ENCODE results near the gene SMURF2. TPM values are rescaled to one million over a fixed set of nuclear protein-coding genes. Genes with fewer than 3 reads are reported as not detected.

SMURF2 gene
- total and polyA plus RNA-seq, 2 donors (not counting 1 experiment from before 2014, with no cell fraction given) = 96.3 to 108 TPM

- no peak overlapping the region for H2AFZ ChIP-seq (ENCODE audit: low read length)
- peaks cover 24% of the 10 kb centered on the region for H3K36me3 ChIP-seq (ENCODE audit: control insufficient read depth, insufficient read depth, low read length)
- no peaks in the 10 kb centered on the region for H4K20me1 ChIP-seq (ENCODE audit: control insufficient read depth, extremely low read depth, insufficient read depth, low read length)
- TF ChIP-seq CTCF (conservative IDR thresholded peaks at IDR 0.05 in 1 of 2, IDR thresholded peaks at IDR 0.05 in 1 of 2; ENCODE audit: low read depth in 1 of 2, low read length in 2 of 2) = no peak
- TF ChIP-seq EZH2 (IDR thresholded peaks at IDR 0.05; ENCODE audit: low read length, missing control alignments) = no peak
- H3K27me3 ChIP-seq (ENCODE audit: control insufficient read depth, insufficient read depth, low read length) = no peaks in the 10 kb centered on the region
- no peaks in the 10 kb centered on the region for H3K4me1 ChIP-seq (ENCODE audit: control insufficient read depth, extremely low read depth, insufficient read depth, low read length)
- no peak overlapping the region for H3K27ac ChIP-seq (ENCODE audit: insufficient read depth, low read length)
- no peak overlapping the region for H3K4me2 ChIP-seq (ENCODE audit: extremely low read depth, insufficient read depth, low read length)
- DNase-seq (ENCODE audit: low read depth in 2 of 2) = no peak
- no peak overlapping the region for H3K9ac ChIP-seq (ENCODE audit: insufficient read depth, low read length)
- H3K9me3 ChIP-seq (ENCODE audit: control insufficient read depth, insufficient read depth, low read depth, low read length) = no peaks in the 10 kb centered on the region
- peaks cover 9% of the 10 kb centered on the region for H3K79me2 ChIP-seq (ENCODE audit: control insufficient read depth, insufficient read depth, low read length)
- no peak overlapping the region for H3K4me3 ChIP-seq (replicated peaks in 1 of 4; ENCODE audit: control extremely low read depth in 1 of 4, insufficient read depth in 1 of 4, low read depth in 3 of 4, low read length in 4 of 4)
Measured at GRCh38 chr17:64540118-64540776, 121.9 kb downstream of the SMURF2 start.

- H2AFZ ChIP-seq (ENCODE audit: low read length) = no peak overlapping the region
- no peaks in the 10 kb centered on the region for H3K27me3 ChIP-seq (ENCODE audit: control insufficient read depth, insufficient read depth, low read length)
- TF ChIP-seq CTCF (conservative IDR thresholded peaks at IDR 0.05 in 1 of 2, IDR thresholded peaks at IDR 0.05 in 1 of 2; ENCODE audit: low read depth in 1 of 2, low read length in 2 of 2) = no peak
- no peak for TF ChIP-seq EZH2 (IDR thresholded peaks at IDR 0.05; ENCODE audit: low read length, missing control alignments)
- peak in 1 of 2 donors; percentile 42 for DNase-seq (ENCODE audit: low read depth in 2 of 2)
- no peaks in the 10 kb centered on the region for H4K20me1 ChIP-seq (ENCODE audit: control insufficient read depth, extremely low read depth, insufficient read depth, low read length)
- no peaks in the 10 kb centered on the region for H3K4me1 ChIP-seq (ENCODE audit: control insufficient read depth, extremely low read depth, insufficient read depth, low read length)
- no peaks in the 10 kb centered on the region for H3K9me3 ChIP-seq (ENCODE audit: control insufficient read depth, insufficient read depth, low read depth, low read length)
- no peak overlapping the region for H3K4me3 ChIP-seq (replicated peaks in 1 of 4; ENCODE audit: control extremely low read depth in 1 of 4, insufficient read depth in 1 of 4, low read depth in 3 of 4, low read length in 4 of 4)
- H3K4me2 ChIP-seq (ENCODE audit: extremely low read depth, insufficient read depth, low read length) = no peak overlapping the region
- no peak overlapping the region for H3K9ac ChIP-seq (ENCODE audit: insufficient read depth, low read length)
- H3K27ac ChIP-seq (ENCODE audit: insufficient read depth, low read length) = no peak overlapping the region
- peaks cover 6% of the 10 kb centered on the region for H3K79me2 ChIP-seq (ENCODE audit: control insufficient read depth, insufficient read depth, low read length)
- H3K36me3 ChIP-seq (ENCODE audit: control insufficient read depth, insufficient read depth, low read length) = peaks cover 26% of the 10 kb centered on the region
Measured at GRCh38 chr17:64538508-64539130, 123.5 kb downstream of the SMURF2 start.

- Histone ChIP-seq H3K4me1 (ENCODE audit: control insufficient read depth, extremely low read depth, insufficient read depth, low read length) (no peaks in the 10 kb centered on the region), H3K36me3 (ENCODE audit: control insufficient read depth, insufficient read depth, low read length) (peaks cover 25% of the 10 kb centered on the region), H2AFZ (ENCODE audit: low read length) (no peak overlapping the region), H3K27ac (ENCODE audit: insufficient read depth, low read length) (no peak overlapping the region), H4K20me1 (ENCODE audit: control insufficient read depth, extremely low read depth, insufficient read depth, low read length) (no peaks in the 10 kb centered on the region), H3K4me2 (ENCODE audit: extremely low read depth, insufficient read depth, low read length) (no peak overlapping the region), H3K27me3 (ENCODE audit: control insufficient read depth, insufficient read depth, low read length) (no peaks in the 10 kb centered on the region), H3K9me3 (ENCODE audit: control insufficient read depth, insufficient read depth, low read depth, low read length) (no peaks in the 10 kb centered on the region), H3K79me2 (ENCODE audit: control insufficient read depth, insufficient read depth, low read length) (peaks cover 6% of the 10 kb centered on the region), H3K9ac (ENCODE audit: insufficient read depth, low read length) (no peak overlapping the region), H3K4me3 (replicated peaks in 1 of 4; ENCODE audit: control extremely low read depth in 1 of 4, insufficient read depth in 1 of 4, low read depth in 3 of 4, low read length in 4 of 4) (no peak overlapping the region)
- TF ChIP-seq EZH2 (IDR thresholded peaks at IDR 0.05; ENCODE audit: low read length, missing control alignments) (no peak), CTCF (conservative IDR thresholded peaks at IDR 0.05 in 1 of 2, IDR thresholded peaks at IDR 0.05 in 1 of 2; ENCODE audit: low read depth in 1 of 2, low read length in 2 of 2) (no peak)
- DNase-seq (ENCODE audit: low read depth in 2 of 2) = no peak
Measured at GRCh38 chr17:64537488-64537887, 124.6 kb downstream of the SMURF2 start.
